Measurements from ENCODE around the gene ZFAND3. TPM values are rescaled to one million over a fixed set of nuclear protein-coding genes. Genes with fewer than 3 reads are reported as not detected.

Gene ZFAND3
- polyA plus RNA-seq, 3 donors = 11.5 to 21.1 (median 11.7) TPM

DNA sequence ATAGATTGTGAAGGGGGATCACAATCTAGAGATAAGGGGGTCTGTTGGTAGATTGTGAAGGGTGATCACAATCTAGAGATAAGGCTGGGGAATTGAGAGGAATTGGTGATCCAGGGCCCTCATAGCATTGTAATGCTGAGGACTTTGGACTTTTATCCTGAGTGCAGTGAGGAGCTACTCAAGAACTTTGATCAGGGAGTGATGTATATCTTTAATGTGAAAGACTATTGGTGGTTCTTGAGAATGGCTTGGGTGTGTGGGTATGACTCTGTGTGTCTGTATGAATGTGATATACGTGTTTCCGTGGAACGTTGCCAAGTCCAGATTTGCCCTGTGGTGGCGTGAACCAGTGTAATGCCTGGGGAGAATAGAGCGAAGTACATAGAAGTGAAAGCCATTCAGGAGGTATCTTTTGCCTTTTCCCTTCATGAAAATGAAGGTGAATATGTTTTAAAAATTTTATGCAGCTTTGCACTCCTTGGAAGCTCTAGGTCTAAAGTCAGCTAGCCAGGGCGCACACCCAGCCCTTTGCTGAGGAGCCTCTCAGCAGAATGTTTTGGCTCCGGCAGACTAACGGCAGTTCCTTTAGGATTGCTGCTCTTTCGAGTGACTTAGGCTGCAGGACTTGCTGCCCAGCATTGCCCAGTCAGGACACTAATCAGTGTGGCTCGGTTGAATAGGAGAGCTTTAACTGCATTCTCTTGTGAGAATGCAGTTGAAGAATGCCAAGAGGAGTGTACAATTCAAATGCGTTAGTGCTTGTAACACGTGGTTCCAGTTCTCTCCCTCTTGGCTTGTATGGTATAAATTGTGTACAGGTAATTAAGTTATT is 3.5 kb downstream of the ZFAND3 start:
- peak overlapping the region in 6 of 7 donors; percentile 26 to 65 (median 46) for H3K27ac Mint-ChIP-seq
- peaks cover 0 to 8% of the 10 kb centered on the region in 2 donors for H3K36me3 ChIP-seq (replicated peaks in 1 of 2; ENCODE audit: control insufficient read depth in 1 of 2, insufficient read depth in 2 of 2, low read length in 2 of 2)
- peaks cover 26 to 52% of the 10 kb centered on the region in 2 donors for H3K4me1 ChIP-seq (ENCODE audit: control insufficient read depth in 1 of 2, insufficient read depth in 2 of 2, low read length in 2 of 2)
- no peak overlapping the region for H3K9ac ChIP-seq (ENCODE audit: insufficient read depth, low read length, poor library complexity, severe bottlenecking)
- H2AFZ ChIP-seq (ENCODE audit: insufficient read depth, low read depth, low read length, poor library complexity, severe bottlenecking) = no peak overlapping the region
- H3K27me3 ChIP-seq (ENCODE audit: control insufficient read depth in 2 of 2, insufficient read depth in 2 of 2, low read length in 2 of 2) = no peaks in the 10 kb centered on the region
- no peaks in the 10 kb centered on the region for H3K27me3 Mint-ChIP-seq (ENCODE audit: low read depth in 3 of 3)
- no peak overlapping the region for H3K4me2 ChIP-seq (replicated peaks; ENCODE audit: extremely low read depth, low read length, poor library complexity, severe bottlenecking)
- TF ChIP-seq, protein P1, sequence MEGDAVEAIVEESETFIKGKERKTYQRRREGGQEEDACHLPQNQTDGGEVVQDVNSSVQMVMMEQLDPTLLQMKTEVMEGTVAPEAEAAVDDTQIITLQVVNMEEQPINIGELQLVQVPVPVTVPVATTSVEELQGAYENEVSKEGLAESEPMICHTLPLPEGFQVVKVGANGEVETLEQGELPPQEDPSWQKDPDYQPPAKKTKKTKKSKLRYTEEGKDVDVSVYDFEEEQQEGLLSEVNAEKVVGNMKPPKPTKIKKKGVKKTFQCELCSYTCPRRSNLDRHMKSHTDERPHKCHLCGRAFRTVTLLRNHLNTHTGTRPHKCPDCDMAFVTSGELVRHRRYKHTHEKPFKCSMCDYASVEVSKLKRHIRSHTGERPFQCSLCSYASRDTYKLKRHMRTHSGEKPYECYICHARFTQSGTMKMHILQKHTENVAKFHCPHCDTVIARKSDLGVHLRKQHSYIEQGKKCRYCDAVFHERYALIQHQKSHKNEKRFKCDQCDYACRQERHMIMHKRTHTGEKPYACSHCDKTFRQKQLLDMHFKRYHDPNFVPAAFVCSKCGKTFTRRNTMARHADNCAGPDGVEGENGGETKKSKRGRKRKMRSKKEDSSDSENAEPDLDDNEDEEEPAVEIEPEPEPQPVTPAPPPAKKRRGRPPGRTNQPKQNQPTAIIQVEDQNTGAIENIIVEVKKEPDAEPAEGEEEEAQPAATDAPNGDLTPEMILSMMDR (IDR thresholded peaks at IDR 0.05) = no peak
- no peaks in the 10 kb centered on the region for H3K9me3 ChIP-seq (replicated peaks in 1 of 2; ENCODE audit: control insufficient read depth in 1 of 2, insufficient read depth in 1 of 2, low read length in 2 of 2)
- H3K4me3 ChIP-seq (replicated peaks in 1 of 3; ENCODE audit: low read depth in 2 of 3, low read length in 3 of 3) = no peak overlapping the region
- DNase-seq = no peak
- H3K79me2 ChIP-seq (ENCODE audit: insufficient read depth, low read length) = peaks cover 81% of the 10 kb centered on the region
- H3K9me3 Mint-ChIP-seq = no peaks in the 10 kb centered on the region
- intact Hi-C loops (cut with micrococcal nuclease) = loop anchor here in 1 of 2 donors (5.0 kb wide), 1 partner anchor 34 kb away; no protein-coding TSS in a partner anchor
- H3K36me3 Mint-ChIP-seq = peaks cover 9 to 14% of the 10 kb centered on the region in 2 donors
- WGBS (ENCODE audit: insufficient coverage) = 76% methylated on average over 12 of the region's 12 CpGs
- no peak overlapping the region for H3K4me3 Mint-ChIP-seq
- H3K4me1 Mint-ChIP-seq = peaks cover 68% of the 10 kb centered on the region
- H3K27ac ChIP-seq (ENCODE audit: low read depth in 1 of 2, low read length in 2 of 2) = no peak overlapping the region
- peaks cover 81% of the 10 kb centered on the region for H4K20me1 ChIP-seq (ENCODE audit: insufficient read depth, low read length)

DNA sequence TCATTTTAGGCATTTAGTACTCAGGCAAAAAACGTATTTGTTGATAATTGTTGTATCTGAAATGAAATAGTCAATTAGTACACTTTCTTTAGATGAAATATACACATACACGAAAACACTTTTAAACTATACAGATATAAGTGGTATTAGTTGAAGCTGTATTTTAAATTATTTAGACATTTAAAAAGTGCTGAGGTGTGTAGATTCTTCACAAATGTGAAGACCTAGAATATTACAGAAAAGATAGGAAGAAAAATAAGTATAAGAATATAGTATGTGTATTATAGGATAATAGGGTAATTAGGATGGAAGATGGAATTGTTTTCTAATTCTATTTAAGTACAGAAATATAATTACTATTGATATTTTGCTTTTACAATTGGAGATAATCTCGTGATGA is 4.6 kb downstream of the ZFAND3 start:
- no peak overlapping the region for H3K27ac ChIP-seq (ENCODE audit: low read depth in 1 of 2, low read length in 2 of 2)
- peaks cover 64% of the 10 kb centered on the region for H3K4me1 Mint-ChIP-seq
- H3K9me3 Mint-ChIP-seq = no peaks in the 10 kb centered on the region
- no peaks in the 10 kb centered on the region for H3K9me3 ChIP-seq (replicated peaks in 1 of 2; ENCODE audit: control insufficient read depth in 1 of 2, insufficient read depth in 1 of 2, low read length in 2 of 2)
- no peak overlapping the region for H3K4me3 ChIP-seq (replicated peaks in 1 of 3; ENCODE audit: low read depth in 2 of 3, low read length in 3 of 3)
- H3K4me3 Mint-ChIP-seq = no peak overlapping the region
- H3K79me2 ChIP-seq (ENCODE audit: insufficient read depth, low read length) = peaks cover 92% of the 10 kb centered on the region
- no peak overlapping the region for H3K27ac Mint-ChIP-seq
- no peak overlapping the region for H2AFZ ChIP-seq (ENCODE audit: insufficient read depth, low read depth, low read length, poor library complexity, severe bottlenecking)
- H3K9ac ChIP-seq (ENCODE audit: insufficient read depth, low read length, poor library complexity, severe bottlenecking) = no peak overlapping the region
- H3K36me3 ChIP-seq (replicated peaks in 1 of 2; ENCODE audit: control insufficient read depth in 1 of 2, insufficient read depth in 2 of 2, low read length in 2 of 2) = peaks cover 0 to 8% of the 10 kb centered on the region in 2 donors
- WGBS (ENCODE audit: insufficient coverage) = no CpG with 5 or more reads among the region's 3 CpGs
- peaks cover 92% of the 10 kb centered on the region for H4K20me1 ChIP-seq (ENCODE audit: insufficient read depth, low read length)
- TF ChIP-seq, protein P1 (IDR thresholded peaks at IDR 0.05) = no peak
- no peak overlapping the region for H3K4me2 ChIP-seq (replicated peaks; ENCODE audit: extremely low read depth, low read length, poor library complexity, severe bottlenecking)
- peaks cover 9 to 22% of the 10 kb centered on the region in 2 donors for H3K36me3 Mint-ChIP-seq
- no peak for DNase-seq
- intact Hi-C loops (cut with micrococcal nuclease) = loop anchor here in 1 of 2 donors (5.0 kb wide), 1 partner anchor 33 kb away; no protein-coding TSS in a partner anchor
- no peaks in the 10 kb centered on the region for H3K27me3 ChIP-seq (ENCODE audit: control insufficient read depth in 2 of 2, insufficient read depth in 2 of 2, low read length in 2 of 2)
- H3K4me1 ChIP-seq (ENCODE audit: control insufficient read depth in 1 of 2, insufficient read depth in 2 of 2, low read length in 2 of 2) = peaks cover 22 to 46% of the 10 kb centered on the region in 2 donors
- no peaks in the 10 kb centered on the region for H3K27me3 Mint-ChIP-seq (ENCODE audit: low read depth in 3 of 3)

Data from CD14-positive monocyte (primary cell).